Tibial artery (tissue), 4 donors: Measurements from ENCODE around the gene SERPINB6.
"Not testable (repeated sequence)": the region's sequence is repeated elsewhere in the genome, so short reads cannot be mapped to it uniquely, and the experiment has no call there.

Experiments used
- DNase-seq, 2 donors: peaks; one replicate each; pipeline ENCODE4 v3.0.0-alpha.2; 2019
- H3K27ac ChIP-seq, 2 donors: fragments of 200-600 bp; sonication (generic) in 1 of 2; 1 replicate in 1 of 2; 2 replicates in 1 of 2; pipeline ENCODE4 v1.5.1; 2018 to 2019; ENCODE audit warnings: mild to moderate bottlenecking in 1 of 2
- H3K27me3 ChIP-seq, 2 donors: fragments of 200-600 bp; sonication (generic) in 1 of 2; one replicate each; pipeline versions ENCODE4 v1.5.1 to v1.6.0; 2016 to 2019
- H3K36me3 ChIP-seq, 3 donors: fragments of 200-600 bp; sonication (generic) in 2 of 3; one replicate each; pipeline ENCODE4 v1.5.1; 2016 to 2019; ENCODE audit warnings: mild to moderate bottlenecking in 2 of 3
- H3K4me1 ChIP-seq, 4 donors: fragments of 200-600 bp; sonication (generic) in 2 of 4; 1 replicate in 3 of 4; 2 replicates in 1 of 4; pipeline ENCODE4 v1.5.1; 2016 to 2019
- H3K4me3 ChIP-seq, 2 donors: fragments of 200-600 bp; sonication (generic) in 1 of 2; 1 replicate in 1 of 2; 2 replicates in 1 of 2; pipeline ENCODE4 v1.5.1; 2018 to 2019; ENCODE audit warnings: mild to moderate bottlenecking in 2 of 2
- H3K9me3 ChIP-seq, 3 donors: fragments of 200-600 bp; sonication (generic) in 1 of 3; one replicate each; pipeline ENCODE4 v1.5.1; 2016 to 2019
- intact Hi-C: fragments of 100-400 bp; cut with DNase I; formaldehyde crosslinking; loops from one replicate; pipeline ENCODE4 v1.15.0; 2023; ENCODE audit warnings: low total_unique reads
- TF ChIP-seq, protein P1 (sequence below), 2 experiments: fragments of 200-600 bp in 1 of 2; fragments of 450-650 bp in 1 of 2; IDR thresholded peaks; one replicate each; pipeline ENCODE4 v1.5.1; 2017 to 2019; ENCODE audit warnings: antibody characterized with exemption in 2 of 2, mild to moderate bottlenecking in 1 of 2, moderate library complexity in 1 of 2

SERPINB6 gene

GRCh38 chr6:2977799-2978590 is 6.6 kb upstream of the SERPINB6 start:
- intact Hi-C loops: no loop called here
- peaks cover 5 to 23% (median 20%) of the 10 kb centered on the region in 4 donors for H3K4me1 ChIP-seq
- no peak overlapping the region for H3K27ac ChIP-seq
- no peaks in the 10 kb centered on the region for H3K36me3 ChIP-seq
- DNase-seq: no peak
- no peak overlapping the region for H3K4me3 ChIP-seq
- no peaks in the 10 kb centered on the region for H3K27me3 ChIP-seq
- TF ChIP-seq, protein P1, sequence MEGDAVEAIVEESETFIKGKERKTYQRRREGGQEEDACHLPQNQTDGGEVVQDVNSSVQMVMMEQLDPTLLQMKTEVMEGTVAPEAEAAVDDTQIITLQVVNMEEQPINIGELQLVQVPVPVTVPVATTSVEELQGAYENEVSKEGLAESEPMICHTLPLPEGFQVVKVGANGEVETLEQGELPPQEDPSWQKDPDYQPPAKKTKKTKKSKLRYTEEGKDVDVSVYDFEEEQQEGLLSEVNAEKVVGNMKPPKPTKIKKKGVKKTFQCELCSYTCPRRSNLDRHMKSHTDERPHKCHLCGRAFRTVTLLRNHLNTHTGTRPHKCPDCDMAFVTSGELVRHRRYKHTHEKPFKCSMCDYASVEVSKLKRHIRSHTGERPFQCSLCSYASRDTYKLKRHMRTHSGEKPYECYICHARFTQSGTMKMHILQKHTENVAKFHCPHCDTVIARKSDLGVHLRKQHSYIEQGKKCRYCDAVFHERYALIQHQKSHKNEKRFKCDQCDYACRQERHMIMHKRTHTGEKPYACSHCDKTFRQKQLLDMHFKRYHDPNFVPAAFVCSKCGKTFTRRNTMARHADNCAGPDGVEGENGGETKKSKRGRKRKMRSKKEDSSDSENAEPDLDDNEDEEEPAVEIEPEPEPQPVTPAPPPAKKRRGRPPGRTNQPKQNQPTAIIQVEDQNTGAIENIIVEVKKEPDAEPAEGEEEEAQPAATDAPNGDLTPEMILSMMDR (IDR thresholded peaks at IDR 0.05): no peak
- no peaks in the 10 kb centered on the region for H3K9me3 ChIP-seq

DNA sequence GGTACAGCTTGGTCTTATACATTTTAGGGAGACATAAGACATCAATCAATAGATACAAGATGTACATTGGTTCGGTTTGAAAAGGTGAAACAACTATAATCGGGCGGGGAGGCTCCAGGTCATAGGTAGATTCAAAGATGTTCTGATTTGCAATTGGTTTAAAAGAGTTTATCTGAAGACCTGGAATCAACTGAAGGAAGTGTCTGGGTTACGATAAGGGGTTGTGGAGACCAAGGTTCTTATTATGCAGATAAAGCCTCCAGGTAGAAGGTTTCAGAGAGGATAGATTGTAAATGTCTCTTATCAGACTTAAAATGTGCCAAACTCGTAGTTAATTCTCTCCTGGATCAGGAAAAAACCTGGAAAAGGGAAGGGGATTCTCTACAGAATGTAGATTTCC is 5.9 kb upstream of the SERPINB6 start:
- Histone ChIP-seq H3K36me3 (no peaks in the 10 kb centered on the region), H3K4me3 (no peak overlapping the region), H3K9me3 (no peaks in the 10 kb centered on the region), H3K4me1 (peaks cover 2 to 21% (median 13%) of the 10 kb centered on the region in 4 donors), H3K27ac (no peak overlapping the region), H3K27me3 (no peaks in the 10 kb centered on the region)
- TF ChIP-seq, protein P1 (IDR thresholded peaks at IDR 0.05): no peak
- intact Hi-C loops: no loop called here
- DNase-seq: no peak

DNA sequence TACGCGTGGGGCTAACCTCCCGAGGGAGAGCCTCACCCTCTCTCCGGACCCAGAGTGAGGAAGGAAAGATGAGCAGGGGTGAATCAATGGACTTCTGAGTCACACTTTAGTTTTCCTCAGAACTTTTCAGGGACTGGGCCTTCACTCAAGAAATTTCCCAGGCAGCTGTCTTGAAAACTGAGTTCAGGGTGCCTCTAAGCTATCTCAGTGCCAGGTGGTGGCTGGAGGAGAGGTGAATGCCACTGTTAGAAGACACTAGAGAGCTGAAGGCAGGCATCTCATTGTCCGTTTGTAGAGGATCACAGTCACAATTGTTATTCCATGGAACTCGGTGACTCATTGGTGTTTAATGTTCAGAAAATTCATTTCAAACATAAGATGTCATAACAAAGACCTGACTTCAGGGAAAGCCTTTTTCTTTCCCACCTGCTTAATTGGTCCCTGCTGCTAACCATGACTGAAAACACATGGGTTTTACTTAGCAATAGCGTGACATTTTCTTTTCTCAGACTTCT is 5.3 kb upstream of the SERPINB6 start:
- Histone ChIP-seq H3K9me3 (no peaks in the 10 kb centered on the region), H3K27ac (no peak overlapping the region), H3K4me3 (no peak overlapping the region), H3K4me1 (peaks cover 0 to 22% (median 9%) of the 10 kb centered on the region in 4 donors), H3K36me3 (no peaks in the 10 kb centered on the region), H3K27me3 (no peaks in the 10 kb centered on the region)
- TF ChIP-seq, protein P1 (IDR thresholded peaks at IDR 0.05): no peak
- DNase-seq: no peak
- intact Hi-C loops: no loop called here

DNA sequence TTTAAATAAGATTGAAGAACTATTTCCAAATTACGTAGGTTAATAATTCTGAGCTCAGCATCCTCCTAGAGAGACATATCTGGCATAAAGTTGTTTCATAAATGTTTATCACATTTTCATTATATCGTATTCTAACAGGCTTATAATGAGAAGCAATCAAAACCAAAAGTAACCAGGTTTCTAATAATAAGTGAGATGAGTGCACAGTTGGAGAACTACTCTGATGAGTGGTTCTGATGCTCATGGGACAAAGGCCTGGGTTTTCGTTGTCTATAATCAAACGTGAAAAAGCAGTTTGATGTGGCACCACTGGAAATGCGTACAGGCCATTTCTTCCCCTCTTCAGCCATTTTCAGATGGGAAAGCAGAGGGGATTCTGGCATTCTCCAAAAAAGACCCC is 4.7 kb upstream of the SERPINB6 start:
- H3K9me3 ChIP-seq: no peaks in the 10 kb centered on the region
- H3K4me3 ChIP-seq: no peak overlapping the region
- intact Hi-C loops: no loop called here
- H3K27me3 ChIP-seq: no peaks in the 10 kb centered on the region
- H3K36me3 ChIP-seq: no peaks in the 10 kb centered on the region
- H3K4me1 ChIP-seq: peaks cover 0 to 17% (median 4%) of the 10 kb centered on the region in 4 donors
- TF ChIP-seq, protein P1 (IDR thresholded peaks at IDR 0.05): no peak
- H3K27ac ChIP-seq: no peak overlapping the region
- no peak for DNase-seq

DNA sequence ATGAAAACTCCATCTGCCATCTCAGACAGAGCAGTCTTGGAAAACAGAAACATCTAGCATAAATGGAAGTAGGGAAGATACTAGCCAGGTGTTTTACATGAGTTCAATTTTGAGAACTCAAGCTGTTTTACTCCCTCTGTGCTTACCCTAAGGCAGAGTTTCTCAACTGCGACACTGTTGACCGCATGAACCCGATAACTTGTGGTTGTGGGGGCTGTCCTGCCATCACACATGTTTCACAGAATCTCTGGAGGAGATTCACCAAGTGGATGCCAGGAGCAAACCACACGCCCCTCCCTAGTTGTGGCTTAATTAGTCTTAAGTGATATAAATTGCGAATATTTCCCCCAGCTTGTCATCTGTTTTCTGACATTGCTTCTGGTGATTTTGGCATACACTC is 2.3 kb upstream of the SERPINB6 start:
- intact Hi-C loops: no loop called here
- peak overlapping the region in 1 of 2 donors; percentile 94 for H3K27ac ChIP-seq

GRCh38 chr6:2973180-2973579 is 1.8 kb upstream of the SERPINB6 start:
- DNase-seq, H3K36me3 ChIP-seq, H3K4me3 ChIP-seq, intact Hi-C loops, H3K27me3 ChIP-seq, H3K9me3 ChIP-seq: not testable (repeated sequence)
- Histone ChIP-seq H3K27ac (peak overlapping the region; percentile 94 to 98), H3K4me1 (peaks cover 0 to 32% (median 8%) of the 10 kb centered on the region in 4 donors)

More for the DNA sequence above, 2.3 kb upstream of the SERPINB6 start:
- Histone ChIP-seq H3K27me3 (no peaks in the 10 kb centered on the region), H3K4me3 (no peak overlapping the region), H3K36me3 (no peaks in the 10 kb centered on the region), H3K4me1 (peaks cover 0 to 28% (median 8%) of the 10 kb centered on the region in 4 donors), H3K9me3 (no peaks in the 10 kb centered on the region)
- TF ChIP-seq, protein P1 (IDR thresholded peaks at IDR 0.05): no peak
- DNase-seq: no peak

DNA sequence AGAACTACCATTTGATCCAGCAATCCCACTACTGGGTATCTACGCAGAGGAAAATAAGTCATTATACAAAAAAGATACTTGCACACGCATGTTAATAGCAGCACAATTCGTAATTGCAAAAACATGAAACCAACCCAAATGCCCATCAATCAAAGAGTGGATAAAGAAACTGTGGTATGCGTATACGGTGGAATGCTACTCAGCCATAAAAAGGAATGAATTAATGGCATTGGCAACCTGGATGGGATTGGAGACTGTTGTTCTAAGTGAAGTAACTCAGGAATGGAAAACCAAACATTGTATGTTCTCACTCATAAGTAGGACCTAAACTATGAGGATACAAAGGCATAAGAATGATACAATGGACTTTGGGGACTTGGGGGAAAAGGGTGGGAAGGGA is 1.3 kb upstream of the SERPINB6 start:
- intact Hi-C loops, H3K9me3 ChIP-seq, H3K4me3 ChIP-seq, DNase-seq, H3K27me3 ChIP-seq, H3K36me3 ChIP-seq: not testable (repeated sequence)
- Histone ChIP-seq H3K27ac (peak overlapping the region; percentile 94 to 98), H3K4me1 (peaks cover 0 to 32% (median 8%) of the 10 kb centered on the region in 4 donors)

- Histone ChIP-seq H3K27ac (peak overlapping the region; percentile 94 to 98), H3K4me1 (peaks cover 0 to 32% (median 8%) of the 10 kb centered on the region in 4 donors), H3K4me3 (peak overlapping the region; percentile 67 to 88)
- H3K36me3 ChIP-seq, DNase-seq, H3K9me3 ChIP-seq, H3K27me3 ChIP-seq, intact Hi-C loops: not testable (repeated sequence)
These were observed 786 bp upstream of the SERPINB6 start for GRCh38 chr6:2972219-2972487.
